Prostate gland (tissue), 2 donors: ENCODE results near the gene GJB6.

Experiments used
- CTCF ChIP-seq, 4 experiments: fragments of 200-600 bp in 2 of 4; fragments of 450-650 bp in 2 of 4; sonication (generic) in 2 of 4; IDR thresholded peaks; 1 replicate in 3 of 4; 2 replicates in 1 of 4; pipeline ENCODE4 v1.5.1; 2016 to 2019; ENCODE audit warnings: antibody characterized with exemption in 4 of 4, mild to moderate bottlenecking in 2 of 4, moderate library complexity in 2 of 4
- POLR2A ChIP-seq: fragments of 450-650 bp; IDR thresholded peaks from one replicate; pipeline ENCODE4 v1.6.1; 2016; ENCODE audit warnings: antibody characterized with exemption, mild to moderate bottlenecking

- no peak for TF ChIP-seq CTCF (IDR thresholded peaks at IDR 0.05)
- TF ChIP-seq POLR2A: no peak
These were observed 4.4 kb downstream of the GJB6 start for GRCh38 chr13:20227730-20228129.
